Body of pancreas (tissue), 4 donors: ENCODE measurements around the gene INTS11.

Experiments used
- POLR2A ChIP-seq, 3 donors: fragments of 450-650 bp; IDR thresholded peaks; one replicate each; pipeline ENCODE4 v1.6.1; 2016; ENCODE audit warnings: antibody characterized with exemption in 3 of 3, mild to moderate bottlenecking in 2 of 3
- TF ChIP-seq, protein P1 (sequence below), 7 experiments: fragments of 450-650 bp in 4 of 7; fragments of 200-600 bp in 3 of 7; sonication (generic) in 3 of 7; IDR thresholded peaks; one replicate each; pipeline ENCODE4 v1.5.1; 2016 to 2019; ENCODE audit warnings: antibody characterized with exemption in 7 of 7

- no peak for TF ChIP-seq POLR2A (IDR thresholded peaks at IDR 0.05)
- TF ChIP-seq, protein P1, sequence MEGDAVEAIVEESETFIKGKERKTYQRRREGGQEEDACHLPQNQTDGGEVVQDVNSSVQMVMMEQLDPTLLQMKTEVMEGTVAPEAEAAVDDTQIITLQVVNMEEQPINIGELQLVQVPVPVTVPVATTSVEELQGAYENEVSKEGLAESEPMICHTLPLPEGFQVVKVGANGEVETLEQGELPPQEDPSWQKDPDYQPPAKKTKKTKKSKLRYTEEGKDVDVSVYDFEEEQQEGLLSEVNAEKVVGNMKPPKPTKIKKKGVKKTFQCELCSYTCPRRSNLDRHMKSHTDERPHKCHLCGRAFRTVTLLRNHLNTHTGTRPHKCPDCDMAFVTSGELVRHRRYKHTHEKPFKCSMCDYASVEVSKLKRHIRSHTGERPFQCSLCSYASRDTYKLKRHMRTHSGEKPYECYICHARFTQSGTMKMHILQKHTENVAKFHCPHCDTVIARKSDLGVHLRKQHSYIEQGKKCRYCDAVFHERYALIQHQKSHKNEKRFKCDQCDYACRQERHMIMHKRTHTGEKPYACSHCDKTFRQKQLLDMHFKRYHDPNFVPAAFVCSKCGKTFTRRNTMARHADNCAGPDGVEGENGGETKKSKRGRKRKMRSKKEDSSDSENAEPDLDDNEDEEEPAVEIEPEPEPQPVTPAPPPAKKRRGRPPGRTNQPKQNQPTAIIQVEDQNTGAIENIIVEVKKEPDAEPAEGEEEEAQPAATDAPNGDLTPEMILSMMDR (IDR thresholded peaks at IDR 0.05) = no peak
Measured at GRCh38 chr1:1293263-1294249, 30.9 kb downstream of the INTS11 start.
